Stimulated activated naive B cell treated with anti-CD40 and anti-IgM and Interleukin-4, amounts not matched to agents 10 μg/mL and 1 μg/mL and 100 μg/mL, for 72 hours (primary cell): Measurements from ENCODE around the gene SH3GL2.
"Not testable (repeated sequence)": the region's sequence is repeated elsewhere in the genome, so short reads cannot be mapped to it uniquely, and the experiment has no call there.

ENCODE experiments used
- ATAC-seq, 2 donors: fragments of 150-1000 bp; cut with Tn5 transposase; replicated peaks; 2 replicates each; pipeline ENCODE4 v1.10.0; 2021; ENCODE audit warnings: moderate library complexity in 1 of 2
- DNase-seq: peaks from one replicate; pipeline ENCODE4 v3.0.0; 2021
- H3K27ac Mint-ChIP-seq: one replicate; pipeline ENCODE4 v1.8.0; 2022; ENCODE audit warnings: mild to moderate bottlenecking, mixed read lengths
- H3K27me3 Mint-ChIP-seq, 2 donors: one replicate each; pipeline ENCODE4 v1.8.0; 2022; ENCODE audit warnings: mixed read lengths in 2 of 2
- H3K36me3 Mint-ChIP-seq, 2 donors: one replicate each; pipeline ENCODE4 v1.8.0; 2022; ENCODE audit warnings: mixed read lengths in 2 of 2, mild to moderate bottlenecking in 1 of 2
- H3K4me1 Mint-ChIP-seq, 2 donors: one replicate each; pipeline ENCODE4 v1.8.0; 2022; ENCODE audit warnings: mixed read lengths in 2 of 2, mild to moderate bottlenecking in 1 of 2
- H3K4me3 Mint-ChIP-seq, 2 donors: one replicate each; pipeline ENCODE4 v1.8.0; 2022; ENCODE audit warnings: mild to moderate bottlenecking in 2 of 2, mixed read lengths in 2 of 2, moderate library complexity in 1 of 2
- H3K9me3 Mint-ChIP-seq, 2 donors: one replicate each; pipeline ENCODE4 v1.8.0; 2022; ENCODE audit warnings: mixed read lengths in 2 of 2, mild to moderate bottlenecking in 1 of 2

SH3GL2 gene

GRCh38 chr9:17764306-17764705 lies 185.4 kb downstream of the SH3GL2 start:
- Mint-ChIP-seq H3K4me3 (no peak overlapping the region), H3K27ac (no peak overlapping the region), H3K4me1 (no peaks in the 10 kb centered on the region), H3K27me3 (no peaks in the 10 kb centered on the region), H3K9me3 (no peaks in the 10 kb centered on the region), H3K36me3 (no peaks in the 10 kb centered on the region)
- DNase-seq (no peak), ATAC-seq (no peak)

- not testable (repeated sequence) for H3K27ac Mint-ChIP-seq, H3K27me3 Mint-ChIP-seq, DNase-seq, H3K4me3 Mint-ChIP-seq, H3K4me1 Mint-ChIP-seq, H3K9me3 Mint-ChIP-seq, ATAC-seq, H3K36me3 Mint-ChIP-seq
Measured at GRCh38 chr9:17765131-17765530, 186.3 kb downstream of the SH3GL2 start.

GRCh38 chr9:17772223-17772622 lies 193.4 kb downstream of the SH3GL2 start:
- Mint-ChIP-seq H3K4me1 (no peaks in the 10 kb centered on the region), H3K9me3 (peaks cover 0 to 4% of the 10 kb centered on the region in 2 donors), H3K27ac (no peak overlapping the region), H3K27me3 (no peaks in the 10 kb centered on the region), H3K36me3 (no peaks in the 10 kb centered on the region), H3K4me3 (no peak overlapping the region)
- no peak for ATAC-seq
- DNase-seq: no peak

- H3K27me3 Mint-ChIP-seq: no peaks in the 10 kb centered on the region
Measured at GRCh38 chr9:17775656-17776055, 196.8 kb downstream of the SH3GL2 start.

GRCh38 chr9:17776735-17777134 lies 197.9 kb downstream of the SH3GL2 start:
- Mint-ChIP-seq H3K36me3 (no peaks in the 10 kb centered on the region), H3K27ac (no peak overlapping the region), H3K9me3 (peaks cover 0 to 1% of the 10 kb centered on the region in 2 donors), H3K27me3 (no peaks in the 10 kb centered on the region), H3K4me3 (no peak overlapping the region), H3K4me1 (no peaks in the 10 kb centered on the region)
- ATAC-seq (no peak), DNase-seq (no peak)

More at GRCh38 chr9:17775656-17776055, 196.8 kb downstream of the SH3GL2 start:
- Mint-ChIP-seq H3K27ac (no peak overlapping the region), H3K36me3 (no peaks in the 10 kb centered on the region), H3K4me3 (no peak overlapping the region), H3K9me3 (peaks cover 0 to 1% of the 10 kb centered on the region in 2 donors), H3K4me1 (no peaks in the 10 kb centered on the region)
- DNase-seq (no peak), ATAC-seq (no peak)

- ATAC-seq (no peak), DNase-seq (no peak)
- Mint-ChIP-seq H3K4me3 (no peak overlapping the region), H3K36me3 (no peaks in the 10 kb centered on the region), H3K9me3 (peaks cover 0 to 1% of the 10 kb centered on the region in 2 donors), H3K27me3 (no peaks in the 10 kb centered on the region), H3K27ac (no peak overlapping the region), H3K4me1 (no peaks in the 10 kb centered on the region)
Measured at GRCh38 chr9:17777465-17777864, 198.6 kb downstream of the SH3GL2 start.

GRCh38 chr9:17782430-17783149 lies 203.7 kb downstream of the SH3GL2 start:
- H3K27ac Mint-ChIP-seq: no peak overlapping the region
- H3K27me3 Mint-ChIP-seq: no peaks in the 10 kb centered on the region
- no peak for DNase-seq

GRCh38 chr9:17783227-17783626 lies 204.4 kb downstream of the SH3GL2 start:
- Mint-ChIP-seq H3K36me3 (no peaks in the 10 kb centered on the region), H3K27ac (no peak overlapping the region), H3K4me1 (no peaks in the 10 kb centered on the region), H3K27me3 (no peaks in the 10 kb centered on the region), H3K4me3 (no peak overlapping the region), H3K9me3 (peaks cover 0 to 4% of the 10 kb centered on the region in 2 donors)
- ATAC-seq (no peak), DNase-seq (no peak)

More at GRCh38 chr9:17782430-17783149, 203.7 kb downstream of the SH3GL2 start:
- H3K4me3 Mint-ChIP-seq: no peak overlapping the region
- peaks cover 0 to 4% of the 10 kb centered on the region in 2 donors for H3K9me3 Mint-ChIP-seq
- H3K4me1 Mint-ChIP-seq: no peaks in the 10 kb centered on the region
- ATAC-seq: no peak
- no peaks in the 10 kb centered on the region for H3K36me3 Mint-ChIP-seq

- no peak overlapping the region for H3K4me3 Mint-ChIP-seq
- H3K9me3 Mint-ChIP-seq: peaks cover 1 to 4% of the 10 kb centered on the region in 2 donors
Measured at GRCh38 chr9:17789316-17789715, 210.4 kb downstream of the SH3GL2 start.

GRCh38 chr9:17793713-17794622 lies 215.1 kb downstream of the SH3GL2 start:
- H3K36me3 Mint-ChIP-seq: no peaks in the 10 kb centered on the region
- H3K9me3 Mint-ChIP-seq: peaks cover 0 to 1% of the 10 kb centered on the region in 2 donors
- H3K4me1 Mint-ChIP-seq: no peaks in the 10 kb centered on the region
- H3K27me3 Mint-ChIP-seq: no peaks in the 10 kb centered on the region
- ATAC-seq: no peak
- no peak overlapping the region for H3K27ac Mint-ChIP-seq
- no peak for DNase-seq
- no peak overlapping the region for H3K4me3 Mint-ChIP-seq

More at GRCh38 chr9:17789316-17789715, 210.4 kb downstream of the SH3GL2 start:
- no peak for ATAC-seq
- no peak overlapping the region for H3K27ac Mint-ChIP-seq
- H3K4me1 Mint-ChIP-seq: no peaks in the 10 kb centered on the region
- no peaks in the 10 kb centered on the region for H3K27me3 Mint-ChIP-seq
- DNase-seq: no peak
- H3K36me3 Mint-ChIP-seq: no peaks in the 10 kb centered on the region

- no peaks in the 10 kb centered on the region for H3K36me3 Mint-ChIP-seq
- no peak overlapping the region for H3K27ac Mint-ChIP-seq
- no peaks in the 10 kb centered on the region for H3K4me1 Mint-ChIP-seq
- no peak for DNase-seq
- H3K27me3 Mint-ChIP-seq: no peaks in the 10 kb centered on the region
- H3K4me3 Mint-ChIP-seq: no peak overlapping the region
- ATAC-seq: no peak
- peaks cover 0 to 1% of the 10 kb centered on the region in 2 donors for H3K9me3 Mint-ChIP-seq
Measured at GRCh38 chr9:17795744-17796143, 216.9 kb downstream of the SH3GL2 start.

- DNase-seq (no peak), ATAC-seq (no peak)
- Mint-ChIP-seq H3K4me1 (no peaks in the 10 kb centered on the region), H3K36me3 (no peaks in the 10 kb centered on the region), H3K27me3 (no peaks in the 10 kb centered on the region), H3K9me3 (no peaks in the 10 kb centered on the region), H3K4me3 (no peak overlapping the region), H3K27ac (no peak overlapping the region)
Measured at GRCh38 chr9:17799369-17799768, 220.5 kb downstream of the SH3GL2 start.

- DNase-seq (no peak), ATAC-seq (no peak)
- no peaks in the 10 kb centered on the region for H3K36me3 Mint-ChIP-seq
- H3K4me1 Mint-ChIP-seq: no peaks in the 10 kb centered on the region
- no peaks in the 10 kb centered on the region for H3K27me3 Mint-ChIP-seq
- no peak overlapping the region for H3K4me3 Mint-ChIP-seq
- no peaks in the 10 kb centered on the region for H3K9me3 Mint-ChIP-seq
- no peak overlapping the region for H3K27ac Mint-ChIP-seq
Measured at GRCh38 chr9:17800418-17800817, 221.6 kb downstream of the SH3GL2 start.

- Mint-ChIP-seq H3K4me3 (no peak overlapping the region), H3K4me1 (no peaks in the 10 kb centered on the region), H3K27ac (no peak overlapping the region), H3K27me3 (no peaks in the 10 kb centered on the region), H3K9me3 (no peaks in the 10 kb centered on the region), H3K36me3 (no peaks in the 10 kb centered on the region)
- ATAC-seq (no peak), DNase-seq (no peak)
Measured at GRCh38 chr9:17802249-17802857, 223.5 kb downstream of the SH3GL2 start.
